ENCODE measurements around the gene ALG14. TPM values are rescaled to one million over a fixed set of nuclear protein-coding genes. Genes with fewer than 3 reads are reported as not detected.

Gene ALG14
- polyA plus RNA-seq, 2 donors, result 0.88 to 1.3 TPM

- H3K27ac ChIP-seq (ENCODE audit: low read depth in 2 of 2, low read length in 1 of 2), result peak overlapping the region; percentile 76 to 95
- H3K4me3 ChIP-seq (ENCODE audit: low read depth in 1 of 2, low read length in 2 of 2), result peak overlapping the region; percentile 69 to 75
- peaks cover 0 to 2% of the 10 kb centered on the region in 2 donors for H3K4me1 ChIP-seq (ENCODE audit: control insufficient read depth in 2 of 2, insufficient read depth in 2 of 2, low read length in 1 of 2)
- H3K27me3 ChIP-seq (ENCODE audit: control insufficient read depth in 1 of 2, insufficient read depth in 2 of 2, low read length in 2 of 2), result no peaks in the 10 kb centered on the region
- 12 to 18% methylated on average over 3 of the region's 3 CpGs for WGBS, 2 donors
- no peaks in the 10 kb centered on the region for H3K9me3 ChIP-seq (ENCODE audit: control insufficient read depth in 2 of 2, insufficient read depth in 1 of 2, low read depth in 1 of 2, low read length in 1 of 2)
- no peaks in the 10 kb centered on the region for H3K36me3 ChIP-seq (ENCODE audit: control insufficient read depth in 2 of 2, insufficient read depth in 2 of 2, low read length in 1 of 2)
Measured at GRCh38 chr1:95073446-95073845, 695 bp upstream of the ALG14 start.

- H3K36me3 ChIP-seq (ENCODE audit: control insufficient read depth in 2 of 2, insufficient read depth in 2 of 2, low read length in 1 of 2), result no peaks in the 10 kb centered on the region
- 8 to 9% methylated on average over 7 of the region's 7 CpGs for WGBS, 2 donors
Measured at GRCh38 chr1:95072117-95072516, 634 bp downstream of the ALG14 start.

GRCh38 chr1:95071539-95071938 lies 1.2 kb downstream of the ALG14 start:
- Histone ChIP-seq H3K4me3 (ENCODE audit: low read depth in 1 of 2, low read length in 2 of 2) (peak overlapping the region in 1 of 2 donors; percentile 75), H3K27me3 (ENCODE audit: control insufficient read depth in 1 of 2, insufficient read depth in 2 of 2, low read length in 2 of 2) (no peaks in the 10 kb centered on the region), H3K27ac (ENCODE audit: low read depth in 2 of 2, low read length in 1 of 2) (no peak overlapping the region), H3K36me3 (ENCODE audit: control insufficient read depth in 2 of 2, insufficient read depth in 2 of 2, low read length in 1 of 2) (no peaks in the 10 kb centered on the region), H3K4me1 (ENCODE audit: control insufficient read depth in 2 of 2, insufficient read depth in 2 of 2, low read length in 1 of 2) (peaks cover 0 to 2% of the 10 kb centered on the region in 2 donors), H3K9me3 (ENCODE audit: control insufficient read depth in 2 of 2, insufficient read depth in 1 of 2, low read depth in 1 of 2, low read length in 1 of 2) (no peaks in the 10 kb centered on the region)
- 72 to 80% methylated on average over 2 of the region's 2 CpGs for WGBS, 2 donors

More at GRCh38 chr1:95072117-95072516, 634 bp downstream of the ALG14 start:
- Histone ChIP-seq H3K27ac (ENCODE audit: low read depth in 2 of 2, low read length in 1 of 2) (peak overlapping the region; percentile 48 to 76), H3K27me3 (ENCODE audit: control insufficient read depth in 1 of 2, insufficient read depth in 2 of 2, low read length in 2 of 2) (no peaks in the 10 kb centered on the region), H3K4me3 (ENCODE audit: low read depth in 1 of 2, low read length in 2 of 2) (peak overlapping the region; percentile 69 to 75), H3K9me3 (ENCODE audit: control insufficient read depth in 2 of 2, insufficient read depth in 1 of 2, low read depth in 1 of 2, low read length in 1 of 2) (no peaks in the 10 kb centered on the region), H3K4me1 (ENCODE audit: control insufficient read depth in 2 of 2, insufficient read depth in 2 of 2, low read length in 1 of 2) (peaks cover 0 to 2% of the 10 kb centered on the region in 2 donors)

GRCh38 chr1:95069710-95070093 lies 3.0 kb downstream of the ALG14 start:
- no peak overlapping the region for H3K27ac ChIP-seq (ENCODE audit: low read depth in 2 of 2, low read length in 1 of 2)
- H3K36me3 ChIP-seq (ENCODE audit: control insufficient read depth in 2 of 2, insufficient read depth in 2 of 2, low read length in 1 of 2), result no peaks in the 10 kb centered on the region
- H3K27me3 ChIP-seq (ENCODE audit: control insufficient read depth in 1 of 2, insufficient read depth in 2 of 2, low read length in 2 of 2), result no peaks in the 10 kb centered on the region
- 88 to 93% methylated on average over 5 of the region's 5 CpGs for WGBS, 2 donors
- H3K4me3 ChIP-seq (ENCODE audit: low read depth in 1 of 2, low read length in 2 of 2), result no peak overlapping the region
- H3K4me1 ChIP-seq (ENCODE audit: control insufficient read depth in 2 of 2, insufficient read depth in 2 of 2, low read length in 1 of 2), result no peaks in the 10 kb centered on the region
- no peaks in the 10 kb centered on the region for H3K9me3 ChIP-seq (ENCODE audit: control insufficient read depth in 2 of 2, insufficient read depth in 1 of 2, low read depth in 1 of 2, low read length in 1 of 2)

GRCh38 chr1:95068956-95069709 lies 3.6 kb downstream of the ALG14 start:
- no peaks in the 10 kb centered on the region for H3K4me1 ChIP-seq (ENCODE audit: control insufficient read depth in 2 of 2, insufficient read depth in 2 of 2, low read length in 1 of 2)
- no peak overlapping the region for H3K27ac ChIP-seq (ENCODE audit: low read depth in 2 of 2, low read length in 1 of 2)
- WGBS, 2 donors, result 66 to 85% methylated on average over 6 of the region's 6 CpGs
- H3K9me3 ChIP-seq (ENCODE audit: control insufficient read depth in 2 of 2, insufficient read depth in 1 of 2, low read depth in 1 of 2, low read length in 1 of 2), result no peaks in the 10 kb centered on the region
- H3K4me3 ChIP-seq (ENCODE audit: low read depth in 1 of 2, low read length in 2 of 2), result no peak overlapping the region
- no peaks in the 10 kb centered on the region for H3K27me3 ChIP-seq (ENCODE audit: control insufficient read depth in 1 of 2, insufficient read depth in 2 of 2, low read length in 2 of 2)
- H3K36me3 ChIP-seq (ENCODE audit: control insufficient read depth in 2 of 2, insufficient read depth in 2 of 2, low read length in 1 of 2), result no peaks in the 10 kb centered on the region

GRCh38 chr1:95067568-95067967 lies 5.2 kb downstream of the ALG14 start:
- no peaks in the 10 kb centered on the region for H3K4me1 ChIP-seq (ENCODE audit: control insufficient read depth in 2 of 2, insufficient read depth in 2 of 2, low read length in 1 of 2)
- H3K4me3 ChIP-seq (ENCODE audit: low read depth in 1 of 2, low read length in 2 of 2), result no peak overlapping the region
- no peaks in the 10 kb centered on the region for H3K36me3 ChIP-seq (ENCODE audit: control insufficient read depth in 2 of 2, insufficient read depth in 2 of 2, low read length in 1 of 2)
- H3K9me3 ChIP-seq (ENCODE audit: control insufficient read depth in 2 of 2, insufficient read depth in 1 of 2, low read depth in 1 of 2, low read length in 1 of 2), result no peaks in the 10 kb centered on the region
- H3K27me3 ChIP-seq (ENCODE audit: control insufficient read depth in 1 of 2, insufficient read depth in 2 of 2, low read length in 2 of 2), result no peaks in the 10 kb centered on the region
- no peak overlapping the region for H3K27ac ChIP-seq (ENCODE audit: low read depth in 2 of 2, low read length in 1 of 2)
- WGBS, 2 donors, result 80 to 85% methylated on average over 5 of the region's 5 CpGs

- 73 to 89% methylated on average over 2 of the region's 2 CpGs for WGBS, 2 donors
- Histone ChIP-seq H3K27me3 (ENCODE audit: control insufficient read depth in 1 of 2, insufficient read depth in 2 of 2, low read length in 2 of 2) (no peaks in the 10 kb centered on the region), H3K27ac (ENCODE audit: low read depth in 2 of 2, low read length in 1 of 2) (no peak overlapping the region), H3K4me1 (ENCODE audit: control insufficient read depth in 2 of 2, insufficient read depth in 2 of 2, low read length in 1 of 2) (no peaks in the 10 kb centered on the region), H3K9me3 (ENCODE audit: control insufficient read depth in 2 of 2, insufficient read depth in 1 of 2, low read depth in 1 of 2, low read length in 1 of 2) (no peaks in the 10 kb centered on the region), H3K4me3 (ENCODE audit: low read depth in 1 of 2, low read length in 2 of 2) (no peak overlapping the region), H3K36me3 (ENCODE audit: control insufficient read depth in 2 of 2, insufficient read depth in 2 of 2, low read length in 1 of 2) (no peaks in the 10 kb centered on the region)
Measured at GRCh38 chr1:95067062-95067461, 5.7 kb downstream of the ALG14 start.

- no peak overlapping the region for H3K4me3 ChIP-seq (ENCODE audit: low read depth in 1 of 2, low read length in 2 of 2)
- no peaks in the 10 kb centered on the region for H3K4me1 ChIP-seq (ENCODE audit: control insufficient read depth in 2 of 2, insufficient read depth in 2 of 2, low read length in 1 of 2)
- H3K36me3 ChIP-seq (ENCODE audit: control insufficient read depth in 2 of 2, insufficient read depth in 2 of 2, low read length in 1 of 2), result no peaks in the 10 kb centered on the region
- H3K27me3 ChIP-seq (ENCODE audit: control insufficient read depth in 1 of 2, insufficient read depth in 2 of 2, low read length in 2 of 2), result no peaks in the 10 kb centered on the region
- WGBS, 2 donors, result 66 to 69% methylated on average over 3 of the region's 3 CpGs
- no peaks in the 10 kb centered on the region for H3K9me3 ChIP-seq (ENCODE audit: control insufficient read depth in 2 of 2, insufficient read depth in 1 of 2, low read depth in 1 of 2, low read length in 1 of 2)
- H3K27ac ChIP-seq (ENCODE audit: low read depth in 2 of 2, low read length in 1 of 2), result no peak overlapping the region
Measured at GRCh38 chr1:95061445-95062006, 11.2 kb downstream of the ALG14 start.

GRCh38 chr1:95058974-95059373 lies 13.8 kb downstream of the ALG14 start:
- Histone ChIP-seq H3K4me1 (ENCODE audit: control insufficient read depth in 2 of 2, insufficient read depth in 2 of 2, low read length in 1 of 2) (no peaks in the 10 kb centered on the region), H3K27me3 (ENCODE audit: control insufficient read depth in 1 of 2, insufficient read depth in 2 of 2, low read length in 2 of 2) (no peaks in the 10 kb centered on the region), H3K36me3 (ENCODE audit: control insufficient read depth in 2 of 2, insufficient read depth in 2 of 2, low read length in 1 of 2) (no peaks in the 10 kb centered on the region), H3K4me3 (ENCODE audit: low read depth in 1 of 2, low read length in 2 of 2) (no peak overlapping the region), H3K27ac (ENCODE audit: low read depth in 2 of 2, low read length in 1 of 2) (no peak overlapping the region), H3K9me3 (ENCODE audit: control insufficient read depth in 2 of 2, insufficient read depth in 1 of 2, low read depth in 1 of 2, low read length in 1 of 2) (no peaks in the 10 kb centered on the region)
- 85 to 88% methylated on average over 9 of the region's 9 CpGs for WGBS, 2 donors

GRCh38 chr1:95057351-95057750 lies 15.4 kb downstream of the ALG14 start:
- Histone ChIP-seq H3K27me3 (ENCODE audit: control insufficient read depth in 1 of 2, insufficient read depth in 2 of 2, low read length in 2 of 2) (no peaks in the 10 kb centered on the region), H3K27ac (ENCODE audit: low read depth in 2 of 2, low read length in 1 of 2) (no peak overlapping the region), H3K36me3 (ENCODE audit: control insufficient read depth in 2 of 2, insufficient read depth in 2 of 2, low read length in 1 of 2) (no peaks in the 10 kb centered on the region), H3K4me3 (ENCODE audit: low read depth in 1 of 2, low read length in 2 of 2) (no peak overlapping the region), H3K4me1 (ENCODE audit: control insufficient read depth in 2 of 2, insufficient read depth in 2 of 2, low read length in 1 of 2) (no peaks in the 10 kb centered on the region), H3K9me3 (ENCODE audit: control insufficient read depth in 2 of 2, insufficient read depth in 1 of 2, low read depth in 1 of 2, low read length in 1 of 2) (no peaks in the 10 kb centered on the region)
- WGBS, 2 donors, result 90 to 93% methylated on average over 6 of the region's 6 CpGs

Data from esophagus (tissue), 2 donors.